Panc1 (cell line): ENCODE data around the gene ZC3H12D. TPM values are rescaled to one million over a fixed set of nuclear protein-coding genes. Genes with fewer than 3 reads are reported as not detected.

Experiments
- ATAC-seq: fragments of 200-7000 bp; cut with Tn5 transposase; 2 replicates; pipeline ENCODE4 v1.9.1; 2020; ENCODE audit warnings: mild to moderate bottlenecking, moderate library complexity
- BruUV-seq: library from RNA; stranded (reverse); fragments of 400-500 nt; replicated peaks from 2 replicates; lab custom pipeline; 2021; lab: Mats Ljungman, UMichigan
- CTCF ChIA-PET: fragments of 300-600 bp; sonication (Branson Sonifier 250); formaldehyde crosslinking; loops from one replicate; lab custom pipeline; 2022; ENCODE audit warnings: antibody characterized with exemption; lab: Charles Lee
- POLR2A ChIA-PET: fragments of 300-600 bp; sonication (Branson Sonifier 250); formaldehyde crosslinking; loops from one replicate; lab custom pipeline; 2022; ENCODE audit warnings: antibody characterized with exemption; lab: Charles Lee
- DNase-seq: peaks from one replicate; pipeline ENCODE4 v3.0.0-alpha.2; 2010; ENCODE audit warnings: low read depth, low spot score
- H3K27ac ChIP-seq: 2 replicates; pipeline ENCODE4 v1.5.1; 2011; ENCODE audit warnings: mild to moderate bottlenecking, low read length, inconsistent platforms
- H3K27me3 ChIP-seq: fragments of 200-500 bp; sonication (Bioruptor generic); 2 replicates; pipeline ENCODE4 v1.6.0; 2014; ENCODE audit warnings: low read length, inconsistent platforms; ENCODE audit not compliant: control insufficient read depth, insufficient read depth
- H3K36me3 ChIP-seq: fragments of 200-500 bp; sonication (Bioruptor generic); 2 replicates; pipeline ENCODE4 v1.5.1; 2014; ENCODE audit warnings: inconsistent platforms, mild to moderate bottlenecking, low read length, moderate library complexity; ENCODE audit not compliant: control insufficient read depth, insufficient read depth
- H3K4me1 ChIP-seq: 2 replicates; pipeline ENCODE4 v1.5.1; 2011; ENCODE audit warnings: inconsistent platforms, mild to moderate bottlenecking, low read length, moderate library complexity; ENCODE audit not compliant: control insufficient read depth, insufficient read depth
- H3K4me3 ChIP-seq, 2 experiments: 2 replicates each; pipeline ENCODE4 v1.5.1; 2011 to 2012; ENCODE audit warnings: low read depth in 2 of 2, low read length in 2 of 2, mild to moderate bottlenecking in 2 of 2, inconsistent platforms in 1 of 2, moderate library complexity in 1 of 2
- H3K9me3 ChIP-seq: fragments of 200-500 bp; sonication (Bioruptor generic); 2 replicates; pipeline ENCODE4 v1.5.1; 2014; ENCODE audit warnings: low read depth, mild to moderate bottlenecking, inconsistent platforms, low read length, moderate library complexity; ENCODE audit not compliant: control insufficient read depth, insufficient read depth
- CTCF ChIP-seq: fragments of 450-650 bp; IDR thresholded peaks from 2 replicates; pipeline ENCODE4 v1.5.1; 2017; ENCODE audit warnings: mild to moderate bottlenecking
- POLR2AphosphoS5 ChIP-seq: IDR thresholded peaks from 2 replicates; pipeline ENCODE4 v1.6.1; 2012; ENCODE audit warnings: mild to moderate bottlenecking, low read depth, low read length, moderate library complexity
- REST ChIP-seq, 2 experiments: IDR thresholded peaks; 2 replicates each; pipeline ENCODE4 v1.6.1; 2011 to 2012; ENCODE audit warnings: low read depth in 2 of 2, control low read depth in 1 of 2, low read length in 1 of 2, mild to moderate bottlenecking in 1 of 2, moderate library complexity in 1 of 2; ENCODE audit not compliant: insufficient read depth in 1 of 2
- SIN3A ChIP-seq: IDR thresholded peaks from 2 replicates; pipeline ENCODE4 v1.6.1; 2012; ENCODE audit warnings: low read depth, mild to moderate bottlenecking, low read length, moderate library complexity, borderline replicate concordance; ENCODE audit not compliant: insufficient read depth
- TCF7L2 ChIP-seq: IDR thresholded peaks from 2 replicates; pipeline ENCODE4 v1.6.1; 2011; ENCODE audit warnings: mild to moderate bottlenecking, low read depth, low read length, inconsistent platforms
- in situ Hi-C: cut with HindIII; loops from 2 replicates; pipeline ENCODE4 v1.10.0; 2016; ENCODE audit warnings: low sequenced_read_pairs, low pct_unique_long_range_greater_than_20kb
- intact Hi-C: fragments of 100-400 bp; cut with micrococcal nuclease; formaldehyde crosslinking; loops from one replicate; pipeline ENCODE4 v1.10.0; 2022; ENCODE audit not compliant: unreplicated experiment
- total RNA-seq: library from RNA; stranded (reverse); gene quantifications from one replicate; pipeline ENCODE4 v1.2.1, GENCODE V29; 2021; ENCODE audit not compliant: unreplicated experiment

The ZC3H12D gene
- total RNA-seq, 1 experiment from 2014 or later: 0.26 TPM

GRCh38 chr6:149423964-149424440 lies 60.8 kb downstream of the ZC3H12D start:
- TF ChIP-seq REST (IDR thresholded peaks at IDR 0.05; ENCODE audit: insufficient read depth in 1 of 2, low read depth in 2 of 2, low read length in 1 of 2): no peak
- TF ChIP-seq POLR2AphosphoS5: no peak
- TF ChIP-seq TCF7L2: no peak
- no peak for TF ChIP-seq CTCF
- TF ChIP-seq SIN3A: no peak
- H3K27me3 ChIP-seq: no peaks in the 10 kb centered on the region
- intact Hi-C loops: no loop called here
- no peak overlapping the region for H3K4me3 ChIP-seq
- no peak for ATAC-seq
- ChIA-PET CTCF (no interaction called here), POLR2A (no interaction called here)
- H3K36me3 ChIP-seq: no peaks in the 10 kb centered on the region
- no peaks in the 10 kb centered on the region for H3K9me3 ChIP-seq
- no peak overlapping the region for H3K27ac ChIP-seq
- BruUV-seq: no TSS peak
- DNase-seq: no peak
- H3K4me1 ChIP-seq: no peaks in the 10 kb centered on the region
- in situ Hi-C loops: no loop called here

- no peaks in the 10 kb centered on the region for H3K27me3 ChIP-seq
- H3K4me1 ChIP-seq: no peaks in the 10 kb centered on the region
- no TSS peak for BruUV-seq
- TF ChIP-seq SIN3A (no peak), REST (IDR thresholded peaks at IDR 0.05; ENCODE audit: insufficient read depth in 1 of 2, low read depth in 2 of 2, low read length in 1 of 2) (no peak), TCF7L2 (no peak), CTCF (no peak), POLR2AphosphoS5 (no peak)
- ChIA-PET POLR2A (no interaction called here), CTCF (no interaction called here)
- no peak overlapping the region for H3K27ac ChIP-seq
- no peak for ATAC-seq
- no peak overlapping the region for H3K4me3 ChIP-seq
- in situ Hi-C loops (no loop called here), intact Hi-C loops (no loop called here)
- DNase-seq: no peak
- H3K9me3 ChIP-seq: no peaks in the 10 kb centered on the region
- H3K36me3 ChIP-seq: no peaks in the 10 kb centered on the region
Measured at GRCh38 chr6:149422581-149422980, 62.2 kb downstream of the ZC3H12D start.
